GM12872 (cell line): ENCODE results near the gene TAS2R8.

Experiments
- TF ChIP-seq, protein P1 (sequence below): IDR thresholded peaks from 3 replicates; pipeline ENCODE4 v1.5.1; 2011; ENCODE audit warnings: low read depth, mild to moderate bottlenecking, low read length, moderate library complexity; ENCODE audit not compliant: insufficient read depth

The TAS2R8 gene

DNA sequence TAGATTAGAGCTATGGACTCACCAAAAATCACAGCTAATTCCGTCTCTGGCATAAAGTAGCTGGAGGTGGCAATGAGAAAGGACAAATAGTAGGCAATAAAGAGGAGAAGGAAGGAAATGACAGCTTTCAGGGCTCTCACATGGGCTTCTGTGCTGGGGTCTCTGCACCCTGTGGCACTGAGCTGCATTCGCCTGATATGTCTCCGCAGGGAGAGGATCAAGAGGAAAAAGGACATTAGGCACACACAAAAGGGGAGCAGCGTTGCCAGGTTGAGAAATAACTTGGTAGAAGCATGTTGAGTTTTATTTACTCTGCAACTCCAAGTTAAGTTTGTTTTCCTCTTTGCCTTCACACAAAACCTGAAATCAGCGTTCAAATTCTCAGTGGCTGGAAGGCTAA lies 5.3 kb downstream of the TAS2R8 start:
- TF ChIP-seq, protein P1, sequence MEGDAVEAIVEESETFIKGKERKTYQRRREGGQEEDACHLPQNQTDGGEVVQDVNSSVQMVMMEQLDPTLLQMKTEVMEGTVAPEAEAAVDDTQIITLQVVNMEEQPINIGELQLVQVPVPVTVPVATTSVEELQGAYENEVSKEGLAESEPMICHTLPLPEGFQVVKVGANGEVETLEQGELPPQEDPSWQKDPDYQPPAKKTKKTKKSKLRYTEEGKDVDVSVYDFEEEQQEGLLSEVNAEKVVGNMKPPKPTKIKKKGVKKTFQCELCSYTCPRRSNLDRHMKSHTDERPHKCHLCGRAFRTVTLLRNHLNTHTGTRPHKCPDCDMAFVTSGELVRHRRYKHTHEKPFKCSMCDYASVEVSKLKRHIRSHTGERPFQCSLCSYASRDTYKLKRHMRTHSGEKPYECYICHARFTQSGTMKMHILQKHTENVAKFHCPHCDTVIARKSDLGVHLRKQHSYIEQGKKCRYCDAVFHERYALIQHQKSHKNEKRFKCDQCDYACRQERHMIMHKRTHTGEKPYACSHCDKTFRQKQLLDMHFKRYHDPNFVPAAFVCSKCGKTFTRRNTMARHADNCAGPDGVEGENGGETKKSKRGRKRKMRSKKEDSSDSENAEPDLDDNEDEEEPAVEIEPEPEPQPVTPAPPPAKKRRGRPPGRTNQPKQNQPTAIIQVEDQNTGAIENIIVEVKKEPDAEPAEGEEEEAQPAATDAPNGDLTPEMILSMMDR, result no peak

DNA sequence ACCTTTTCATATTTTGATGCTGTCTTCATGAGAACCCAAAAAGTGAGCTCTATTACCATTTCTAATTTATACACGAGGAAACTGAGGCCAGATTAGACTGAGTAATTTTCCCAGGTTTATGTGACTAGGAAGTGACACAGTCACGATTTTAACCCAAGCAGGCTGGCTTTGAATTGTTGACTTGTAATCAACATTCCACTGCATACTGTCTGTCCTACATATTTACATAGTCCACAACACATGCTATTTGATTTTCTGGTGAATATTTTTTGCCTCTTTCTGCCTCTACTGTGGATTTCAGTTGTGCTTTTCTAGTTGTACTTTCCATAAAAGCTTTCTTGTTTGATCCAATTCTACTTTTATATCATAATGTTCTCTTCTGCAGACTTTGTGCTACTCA lies 12.9 kb downstream of the TAS2R8 start:
- TF ChIP-seq, protein P1, result no peak

DNA sequence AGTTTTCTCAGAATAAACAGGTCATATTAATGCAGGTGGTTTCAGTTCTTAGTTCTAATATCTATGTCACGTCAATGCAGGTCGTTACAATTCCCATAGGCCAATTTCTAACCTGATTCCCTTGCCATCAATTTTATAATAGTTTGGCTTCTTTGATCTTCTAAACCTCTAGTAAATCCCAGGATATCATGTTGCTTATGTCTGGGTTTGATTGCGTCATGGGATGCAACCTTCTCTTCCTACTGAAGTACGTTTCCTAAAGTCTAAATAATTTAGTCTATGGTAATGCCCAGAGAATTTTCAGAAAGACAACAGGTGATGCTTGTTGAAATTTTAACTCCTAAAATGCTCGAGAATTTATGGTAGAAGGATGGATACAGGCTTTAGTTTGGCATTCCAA lies 23.8 kb downstream of the TAS2R8 start:
- TF ChIP-seq, protein P1, result no peak

DNA sequence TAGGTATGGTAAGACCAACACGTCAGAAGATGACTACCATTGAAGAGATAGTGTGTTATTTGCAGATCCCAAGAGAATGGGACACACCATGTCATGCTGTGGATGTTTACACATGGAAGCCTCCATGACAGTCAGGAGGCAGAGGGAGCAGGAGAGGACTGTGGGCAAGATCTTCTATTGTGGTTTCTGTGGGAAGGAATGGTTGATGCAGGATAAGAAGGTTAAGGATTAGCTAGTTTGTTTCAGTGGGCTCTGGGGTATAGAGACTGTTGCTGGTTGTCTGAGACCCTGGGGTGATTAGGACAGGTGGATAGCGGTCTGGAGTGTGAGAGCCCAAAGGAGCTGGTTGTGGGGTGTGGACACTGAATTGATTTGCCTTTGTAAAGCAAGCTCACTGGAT lies 28.0 kb downstream of the TAS2R8 start:
- TF ChIP-seq, protein P1, result no peak

DNA sequence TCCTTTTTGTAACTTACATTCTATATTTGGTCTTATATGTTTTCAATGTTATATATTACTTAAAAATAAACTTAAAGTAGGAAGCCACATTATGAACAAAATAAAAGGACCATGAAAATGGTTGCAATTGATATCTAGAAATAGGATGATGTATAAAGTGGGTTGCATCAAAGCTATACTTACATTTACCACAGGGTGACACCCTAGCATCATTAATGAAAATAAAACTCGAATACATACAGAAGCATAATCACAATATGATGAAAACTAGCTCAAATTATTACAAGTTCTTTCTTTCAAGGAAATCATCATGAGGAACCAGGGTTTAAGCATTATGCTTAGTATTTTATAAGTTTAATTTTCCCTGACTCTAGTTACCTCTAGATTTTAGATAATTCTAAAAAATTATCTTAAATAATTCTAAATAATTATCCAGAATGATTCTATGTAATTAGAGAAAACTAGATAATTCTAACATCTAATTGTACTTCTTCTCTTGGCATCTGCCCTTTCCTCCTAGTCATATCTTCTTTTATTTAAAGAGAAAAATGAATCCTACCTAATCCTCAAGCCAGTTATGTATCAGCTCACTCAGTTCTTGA lies 35.9 kb downstream of the TAS2R8 start:
- TF ChIP-seq, protein P1, result peak; percentile 36; the same call in 1 of the 3 replicates

DNA sequence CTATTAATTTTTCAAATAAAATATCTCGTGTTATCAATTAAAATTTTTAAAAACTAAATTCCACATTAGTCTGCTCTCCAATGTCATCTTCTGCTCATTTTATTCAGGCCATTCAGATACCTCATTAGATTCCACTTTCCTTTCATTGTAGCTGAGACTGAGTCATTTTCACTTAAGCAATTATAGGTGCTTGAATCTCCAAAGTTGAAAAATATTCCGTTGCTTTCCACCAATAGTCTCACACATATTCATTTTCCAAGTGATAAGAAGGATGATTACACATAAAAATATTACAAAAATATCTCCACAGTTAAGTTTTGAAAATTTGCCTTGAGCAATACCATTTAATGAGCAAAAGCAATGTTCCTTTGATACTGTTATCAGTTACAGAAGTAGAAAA lies 47.4 kb downstream of the TAS2R8 start:
- TF ChIP-seq, protein P1, result no peak

DNA sequence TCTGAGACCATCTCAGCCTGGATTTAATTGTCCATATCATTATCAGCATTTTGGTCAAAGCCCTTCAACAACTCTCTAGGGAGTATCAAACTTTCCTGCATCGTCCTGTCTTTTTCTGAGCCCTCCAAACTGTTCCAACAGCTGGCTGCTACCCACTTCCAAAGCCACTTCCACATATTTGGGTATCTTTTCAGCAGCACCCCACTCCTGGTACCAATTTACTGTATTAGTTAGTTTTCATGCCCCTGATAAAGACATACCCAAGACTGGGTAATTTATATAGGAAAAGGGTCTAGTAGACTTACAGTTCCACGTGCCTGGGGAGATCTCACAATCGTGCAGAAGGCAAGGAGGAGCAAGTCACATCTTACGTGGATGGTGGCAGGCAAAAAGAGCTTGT lies 50.9 kb downstream of the TAS2R8 start:
- TF ChIP-seq, protein P1, result no peak
